GM18907 (cell line): ENCODE data around the gene SLC7A5.
"Not testable (repeated sequence)": the region's sequence is repeated elsewhere in the genome, so short reads cannot be mapped to it uniquely, and the experiment has no call there.

Source experiments
- ATAC-seq: cut with Tn5 transposase; IDR thresholded peaks from one replicate; pipeline ENCODE4 v1.9.1; 2021; ENCODE audit warnings: mild to moderate bottlenecking, moderate library complexity; ENCODE audit not compliant: unreplicated experiment

The SLC7A5 gene

GRCh38 chr16:87869061-87869878 lies at the start of gene SLC7A5:
Gene SLC7A5, minus strand, starts transcription at chr16:87869507. Its CDS starts 85 bp downstream, at chr16:87869422.
- peak; percentile 60 for ATAC-seq

- no peak for ATAC-seq
Measured at GRCh38 chr16:87918338-87918737, 49.0 kb upstream of the SLC7A5 start.

GRCh38 chr16:87917503-87917902 lies 48.2 kb upstream of the SLC7A5 start:
- ATAC-seq: no peak

GRCh38 chr16:87914812-87915211 lies 45.5 kb upstream of the SLC7A5 start:
- ATAC-seq: no peak

GRCh38 chr16:87914021-87914725 lies 44.9 kb upstream of the SLC7A5 start:
- not testable (repeated sequence) for ATAC-seq

GRCh38 chr16:87912691-87913090 lies 43.4 kb upstream of the SLC7A5 start:
- ATAC-seq: not testable (repeated sequence)

GRCh38 chr16:87911106-87911763 lies 41.9 kb upstream of the SLC7A5 start:
- ATAC-seq: not testable (repeated sequence)

GRCh38 chr16:87909203-87909935 lies 40.1 kb upstream of the SLC7A5 start:
- peak; percentile 84 for ATAC-seq

GRCh38 chr16:87908101-87908500 lies 38.8 kb upstream of the SLC7A5 start:
- ATAC-seq: not testable (repeated sequence)

GRCh38 chr16:87905521-87905920 lies 36.2 kb upstream of the SLC7A5 start:
- ATAC-seq: not testable (repeated sequence)

- ATAC-seq: not testable (repeated sequence)
Measured at GRCh38 chr16:87904963-87905362, 35.7 kb upstream of the SLC7A5 start.

GRCh38 chr16:87900489-87900888 lies 31.2 kb upstream of the SLC7A5 start:
- not testable (repeated sequence) for ATAC-seq

GRCh38 chr16:87897521-87898505 lies 28.5 kb upstream of the SLC7A5 start:
- no peak for ATAC-seq

GRCh38 chr16:87896924-87897520 lies 27.7 kb upstream of the SLC7A5 start:
- not testable (repeated sequence) for ATAC-seq

GRCh38 chr16:87896176-87896890 lies 27.0 kb upstream of the SLC7A5 start:
- not testable (repeated sequence) for ATAC-seq

GRCh38 chr16:87895641-87896141 lies 26.4 kb upstream of the SLC7A5 start:
- no peak for ATAC-seq

GRCh38 chr16:87894005-87894404 lies 24.7 kb upstream of the SLC7A5 start:
- not testable (repeated sequence) for ATAC-seq

- ATAC-seq: no peak
Measured at GRCh38 chr16:87891764-87892163, 22.5 kb upstream of the SLC7A5 start.
